ENCODE measurements around the gene PITPNM1.

PITPNM1 gene

GRCh38 chr11:67501854-67502253 lies 3.3 kb downstream of the PITPNM1 start:
- no peak for DNase-seq

- no peak for DNase-seq
Observed at GRCh38 chr11:67500831-67501715, 4.1 kb downstream of the PITPNM1 start.

DNA sequence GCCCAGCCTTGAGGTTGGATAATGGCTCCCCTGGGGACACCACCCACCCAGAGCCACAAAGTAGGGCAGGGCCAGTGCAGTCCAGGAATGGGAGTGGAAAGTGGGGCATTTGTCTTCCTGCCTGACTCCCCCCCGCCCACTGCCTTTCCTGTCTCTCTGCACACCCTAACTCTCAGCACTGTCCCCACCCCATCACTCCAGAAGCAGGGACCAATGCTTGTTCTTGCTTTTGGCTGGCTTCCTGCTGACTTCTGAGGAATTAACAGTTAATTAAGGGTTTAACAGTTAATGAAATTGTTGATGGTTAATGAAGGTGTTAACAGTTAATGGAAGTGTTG lies 4.7 kb downstream of the PITPNM1 start:
- no peak for DNase-seq

DNA sequence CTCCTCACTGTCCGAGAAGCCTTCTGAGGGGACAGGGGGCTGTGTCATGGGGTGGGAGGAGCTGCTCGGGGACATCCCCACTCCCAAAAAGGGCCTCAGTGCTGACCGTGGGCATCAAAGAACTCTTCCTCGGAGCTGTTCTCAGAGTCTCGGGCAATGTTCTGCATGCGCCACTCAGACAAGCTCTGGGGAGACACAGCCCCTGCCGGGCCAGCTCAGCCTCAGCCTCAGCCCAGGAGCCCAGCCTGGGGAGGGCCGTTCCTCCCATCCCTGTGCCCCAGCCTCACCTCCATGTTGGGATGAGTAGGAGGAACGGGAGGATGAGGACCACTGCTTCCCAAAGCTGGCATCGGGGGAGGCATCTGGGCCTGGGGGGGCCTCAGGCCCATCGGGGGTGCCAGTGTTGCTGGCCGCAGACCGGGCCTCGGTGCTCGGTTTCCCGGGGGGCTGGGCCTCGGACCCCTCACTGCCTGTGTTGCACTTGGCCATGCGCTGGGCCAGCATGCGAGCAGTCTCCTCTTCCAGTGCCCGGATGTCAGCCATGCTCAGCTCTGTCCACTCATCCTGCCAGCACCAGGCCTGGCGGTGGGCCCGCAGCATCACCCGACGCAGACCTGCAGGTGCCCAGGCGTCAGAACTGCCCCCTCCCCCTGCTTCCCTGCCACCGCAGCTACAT lies 5.2 kb downstream of the PITPNM1 start:
- no peak for DNase-seq

DNA sequence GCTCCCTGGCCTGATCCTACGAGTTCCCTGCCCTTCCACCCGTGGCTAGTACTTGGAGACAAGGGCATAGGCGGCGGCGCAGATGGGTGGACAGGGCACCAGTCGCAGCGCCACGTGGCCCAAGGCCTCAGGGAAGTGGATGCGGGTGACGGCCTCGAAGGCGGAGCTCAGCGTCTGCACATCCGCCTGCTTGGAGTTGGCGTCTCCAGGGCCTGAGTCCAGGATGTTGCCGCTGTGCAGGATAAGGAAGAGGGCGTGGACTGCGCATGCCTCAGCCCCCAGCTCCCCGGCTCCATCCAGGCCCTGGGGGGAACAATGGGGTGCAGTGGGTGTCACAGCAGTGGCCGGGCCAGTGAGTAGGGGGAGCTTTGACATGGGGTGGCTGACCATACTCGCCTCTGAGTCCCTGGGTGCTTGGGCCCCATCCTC lies 6.6 kb downstream of the PITPNM1 start:
- no peak for DNase-seq

DNA sequence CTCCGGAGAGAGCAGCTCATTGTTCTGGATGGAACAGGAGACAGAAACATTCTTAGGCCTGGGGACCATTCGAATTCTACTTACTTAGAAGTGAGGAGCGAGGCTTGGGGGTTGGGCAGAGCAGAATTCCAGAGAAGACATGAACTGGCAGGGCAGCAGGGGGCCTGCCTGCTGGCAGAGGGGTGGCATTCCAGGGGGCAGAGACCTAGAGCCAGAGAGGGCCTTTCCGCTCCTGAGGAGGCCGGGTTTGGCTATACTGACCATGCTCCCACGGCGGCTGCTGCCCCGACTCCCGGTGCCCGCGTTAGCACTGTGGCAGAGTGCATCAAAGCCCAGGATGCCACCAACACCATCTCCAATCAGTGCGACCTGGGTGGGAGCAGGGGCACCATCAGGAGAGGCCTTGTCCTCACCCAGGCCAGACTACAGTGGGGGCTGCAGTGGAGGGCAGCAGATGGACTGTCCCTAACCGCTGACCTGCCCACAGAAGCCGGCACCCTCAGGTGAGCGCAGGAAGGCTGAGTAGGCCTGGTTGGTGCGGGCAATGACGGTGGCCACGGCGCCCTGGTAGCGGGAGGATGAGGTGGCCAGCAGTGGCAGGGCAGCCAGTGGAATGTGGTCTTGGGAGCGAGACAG lies 7.4 kb downstream of the PITPNM1 start:
- DNase-seq, result no peak

- DNase-seq, result no peak
Observed at GRCh38 chr11:67496113-67496512, 9.1 kb downstream of the PITPNM1 start.

- no peak for DNase-seq
Observed at GRCh38 chr11:67495234-67496005, 9.7 kb downstream of the PITPNM1 start.

- DNase-seq, result no peak
Observed at GRCh38 chr11:67494371-67495233, 10.6 kb downstream of the PITPNM1 start.

- DNase-seq, result no peak
Observed at GRCh38 chr11:67493548-67494370, 11.4 kb downstream of the PITPNM1 start.

- no peak for DNase-seq
Observed at GRCh38 chr11:67492801-67493547, 12.2 kb downstream of the PITPNM1 start.

DNA sequence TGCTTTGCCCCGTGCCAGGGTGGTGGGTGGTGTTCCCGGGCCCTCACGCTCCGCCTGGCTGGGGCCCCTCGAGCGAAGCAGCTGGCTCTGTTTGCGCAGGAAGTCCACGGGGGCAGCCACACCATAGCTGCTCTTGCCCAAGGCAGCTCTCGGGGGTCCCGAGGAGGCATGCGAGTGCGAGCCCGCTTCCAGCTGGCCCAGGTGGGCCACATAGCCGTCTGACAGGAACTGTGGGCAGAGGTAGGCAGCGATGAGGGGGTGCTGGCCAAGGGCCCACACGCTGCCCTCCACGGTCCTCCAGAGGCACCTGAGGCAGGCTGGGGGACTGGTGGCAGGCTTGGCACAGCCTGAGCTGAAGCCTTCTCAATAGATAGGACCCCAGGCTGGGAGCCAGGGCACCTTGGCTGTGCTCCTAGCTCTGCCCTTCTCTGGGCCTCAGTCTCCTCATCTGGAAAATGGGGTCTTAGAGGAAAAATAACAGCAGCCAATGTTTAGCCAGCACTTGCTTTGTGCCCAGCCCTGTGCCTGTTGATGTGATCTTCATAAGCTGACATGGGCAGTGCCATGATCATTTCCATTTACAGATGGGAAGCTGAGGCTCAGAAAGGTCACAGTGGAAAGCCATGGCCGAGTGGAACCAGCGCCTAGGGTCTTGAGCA lies 13.0 kb downstream of the PITPNM1 start:
- no peak for DNase-seq

DNA sequence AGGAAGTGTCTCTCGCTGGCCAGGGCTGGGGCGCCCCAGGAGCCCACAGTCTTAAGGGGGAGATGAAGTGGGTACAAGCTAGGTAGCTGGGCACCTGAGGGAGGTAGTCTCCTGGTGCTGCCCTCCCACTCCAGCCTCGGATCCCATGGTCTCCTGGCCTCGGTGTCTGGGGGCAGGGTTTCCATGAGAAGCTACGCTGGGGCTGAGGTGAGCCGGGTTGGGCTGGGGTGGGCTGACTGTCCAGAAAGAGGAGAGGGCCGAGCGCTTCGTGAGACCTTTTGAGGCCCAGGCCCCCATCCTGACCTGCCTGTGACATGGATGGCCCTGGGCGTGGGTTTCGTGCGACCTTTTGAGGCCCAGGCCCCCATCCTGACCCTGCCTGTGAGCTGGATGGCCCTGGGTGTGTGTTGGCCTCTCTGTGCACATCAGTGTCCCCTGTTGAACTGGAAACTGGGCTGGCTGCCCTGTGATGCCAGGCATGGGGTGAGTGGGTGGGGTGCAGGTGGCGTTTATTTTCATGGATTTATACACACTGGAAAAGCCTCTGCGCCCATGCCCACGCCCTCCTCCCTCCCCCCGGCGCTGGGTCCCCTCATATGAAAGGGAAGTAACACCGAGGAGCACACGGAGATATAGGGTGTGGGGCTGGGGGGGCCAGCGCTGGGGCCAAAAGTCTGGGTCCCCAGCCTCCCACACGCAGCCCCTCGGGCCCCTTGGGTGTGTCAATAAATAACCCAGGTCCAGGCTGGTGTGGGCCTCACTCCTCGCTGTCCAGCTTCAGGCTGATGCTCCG lies 13.7 kb downstream of the PITPNM1 start:
- no peak for DNase-seq

GRCh38 chr11:67490727-67491065 lies 14.5 kb downstream of the PITPNM1 start:
- no peak for DNase-seq

DNA sequence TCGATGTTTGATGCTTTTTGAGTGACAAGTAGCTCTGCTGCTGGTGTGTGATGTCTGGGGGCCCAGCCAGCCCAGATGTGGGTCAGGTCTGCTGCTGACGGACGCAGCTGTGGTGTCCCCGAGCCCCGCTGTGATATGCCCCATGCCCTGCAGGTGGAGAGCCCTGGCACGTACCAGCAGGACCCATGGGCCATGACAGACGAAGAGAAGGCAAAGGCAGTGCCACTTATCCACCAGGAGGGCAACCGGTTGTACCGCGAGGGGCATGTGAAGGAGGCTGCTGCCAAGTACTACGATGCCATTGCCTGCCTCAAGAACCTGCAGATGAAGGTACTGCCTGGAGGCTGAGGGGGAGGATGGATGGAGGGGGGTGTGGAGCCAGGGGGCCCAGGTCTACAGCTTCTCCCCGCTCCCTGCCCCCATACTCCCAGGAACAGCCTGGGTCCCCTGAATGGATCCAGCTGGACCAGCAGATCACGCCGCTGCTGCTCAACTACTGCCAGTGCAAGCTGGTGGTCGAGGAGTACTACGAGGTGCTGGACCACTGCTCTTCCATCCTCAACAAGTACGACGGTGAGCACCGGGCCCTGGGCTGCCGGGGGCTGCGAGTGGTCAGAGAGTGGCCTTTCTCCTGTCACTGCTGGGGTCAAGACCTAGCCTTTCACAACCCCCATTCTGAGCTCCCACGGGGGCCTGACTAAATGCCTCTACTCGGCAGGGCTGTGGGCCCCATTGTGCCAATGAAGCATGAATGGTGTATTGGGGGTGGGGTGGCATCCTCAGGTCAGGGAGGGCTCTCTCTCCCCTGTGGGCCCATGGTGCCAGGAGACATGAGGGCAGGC lies 15.1 kb downstream of the PITPNM1 start:
- no peak for DNase-seq

DNA sequence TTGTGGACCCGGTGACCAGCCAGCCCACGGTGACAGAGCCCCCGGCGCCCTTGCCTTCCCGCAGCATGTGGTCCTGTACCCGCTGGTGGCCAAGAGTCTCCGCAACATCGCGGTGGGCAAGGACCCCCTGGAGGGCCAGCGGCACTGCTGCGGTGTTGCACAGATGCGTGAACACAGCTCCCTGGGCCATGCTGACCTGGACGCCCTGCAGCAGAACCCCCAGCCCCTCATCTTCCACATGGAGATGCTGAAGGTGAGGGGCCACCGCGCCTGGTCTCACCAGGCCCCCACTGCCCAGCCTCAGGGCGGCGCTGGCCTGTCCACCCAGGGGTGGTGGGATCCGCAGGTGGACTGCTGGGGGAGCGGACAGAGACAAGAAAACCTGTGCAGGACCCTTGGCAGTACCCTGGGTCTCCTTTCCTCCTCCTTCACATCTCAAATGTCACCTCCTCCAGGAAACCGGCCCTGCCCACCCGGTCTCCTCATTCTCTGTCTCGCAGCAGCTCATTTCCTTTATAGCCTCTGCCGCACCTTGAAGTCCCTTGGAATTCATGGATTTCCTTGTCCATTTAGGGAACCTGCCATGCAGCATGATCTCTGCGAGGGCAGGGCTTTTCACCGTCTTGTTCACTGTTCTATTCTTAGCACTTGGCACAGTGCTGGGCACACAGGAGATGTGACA lies 15.8 kb downstream of the PITPNM1 start:
- no peak for DNase-seq

- no peak for DNase-seq
Observed at GRCh38 chr11:67486481-67487195, 18.5 kb downstream of the PITPNM1 start.

Data from NCI-H526 treated with DMSO at 0.1 percent for 48 hours (cell line).